ENCODE data around the gene SLC25A30. TPM values are rescaled to one million over a fixed set of nuclear protein-coding genes. Genes with fewer than 3 reads are reported as not detected.

SLC25A30 gene, protein sequence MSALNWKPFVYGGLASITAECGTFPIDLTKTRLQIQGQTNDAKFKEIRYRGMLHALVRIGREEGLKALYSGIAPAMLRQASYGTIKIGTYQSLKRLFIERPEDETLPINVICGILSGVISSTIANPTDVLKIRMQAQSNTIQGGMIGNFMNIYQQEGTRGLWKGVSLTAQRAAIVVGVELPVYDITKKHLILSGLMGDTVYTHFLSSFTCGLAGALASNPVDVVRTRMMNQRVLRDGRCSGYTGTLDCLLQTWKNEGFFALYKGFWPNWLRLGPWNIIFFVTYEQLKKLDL
- total RNA-seq (2011; cell fraction: chromatin; rRNA removed; ENCODE audit: low replicate concordance), result 3.4 and 5.5 TPM in 2 replicates
- total RNA-seq (2011; cell fraction: nucleolus; rRNA removed), result 2.0 and 3.3 TPM in 2 replicates
- 4.3 and 5.3 TPM in 2 replicates for total RNA-seq (2011; cell fraction: nucleoplasm; rRNA removed)
- total RNA-seq (2014; rRNA removed) (2.0 and 3.6 TPM in 2 replicates), total RNA-seq (2014; rRNA removed; fragmentation: Illumina TruSeq; extraction: Trizol) (6.0 and 7.1 TPM in 2 replicates), total RNA-seq (2015; rRNA removed; fragmentation: Illumina TruSeq; extraction: Trizol) (5.2 and 5.6 TPM in 2 replicates), total RNA-seq (2021) (6.9 and 9.6 TPM in 2 replicates), polyA plus RNA-seq (2011; rRNA removed) (5.3 and 8.8 TPM in 2 replicates), polyA plus RNA-seq (2014; fragmentation: Illumina TruSeq; extraction: Trizol) (9.3 and 11.1 TPM in 2 replicates), polyA plus RNA-seq (2014; fragmentation: Nextera tagmentation; extraction: Ambion mirVana) (1 to 10 TPM; 1.1 to 1.6 TPM), polyA plus RNA-seq (2014; rRNA removed) (5.8 and 8.9 TPM in 2 replicates), polyA minus RNA-seq (2011; rRNA and poly(A)+ RNA removed) (10.0 and 13.9 TPM in 2 replicates), Bru-seq, nascent RNA (percentile 64 among the genes with signal in this experiment), BruChase-seq, experiment 1, labeled RNA remaining after a 2-hour chase (percentile 60 among the genes with signal in this experiment), BruChase-seq, experiment 2, labeled RNA remaining after a 6-hour chase (percentile 64 among the genes with signal in this experiment)
- 2.4 and 7.4 TPM in 2 replicates for polyA plus RNA-seq (2011; cell fraction: cytosol; rRNA removed)
- 2.3 and 5.0 TPM in 2 replicates for polyA plus RNA-seq (2011; cell fraction: nucleus; rRNA removed)
- 4.1 and 5.2 TPM in 2 replicates for polyA plus RNA-seq (2012)
- 4.1 and 7.8 TPM in 2 replicates for polyA minus RNA-seq (2011; cell fraction: cytosol; rRNA and poly(A)+ RNA removed)
- polyA minus RNA-seq (2011; cell fraction: nucleus; rRNA and poly(A)+ RNA removed), result 0.94 and 4.9 TPM in 2 replicates
- long read RNA-seq, experiment 1, partial matches to known transcripts, result 2 of 7 reads
- long read RNA-seq, experiment 1, other reads (novel, unspliced or antisense), result 1 of 7 reads
- long read RNA-seq, experiment 2, partial matches to known transcripts, result 0 of 2 reads
- long read RNA-seq, experiment 2, other reads (novel, unspliced or antisense), result 2 of 2 reads
- long read RNA-seq, experiment 3, partial matches to known transcripts, result 0 of 2 reads
- long read RNA-seq, experiment 3, other reads (novel, unspliced or antisense), result 2 of 2 reads

GRCh38 chr13:45417790-45418534 is at the start of gene SLC25A30:
TSS of gene SLC25A30 (minus strand) at chr13:45418373. CDS start at chr13:45411425, 6,948 bp downstream.
- peak within 1 kb of the TSS; percentile 62 for H3K27ac ChIP-seq (ENCODE audit: extremely low read depth, low read depth, low read length)
- no peaks in the 10 kb centered on the region for H3K36me3 ChIP-seq (ENCODE audit: control insufficient read depth, insufficient read depth, low read length)
- peaks cover 17 to 18% of the 10 kb centered on the region in 2 experiments; a peak in 4 of 5 replicates for H3K4me1 ChIP-seq (replicated peaks in 1 of 2; ENCODE audit: control insufficient read depth in 2 of 2, insufficient read depth in 2 of 2, low read length in 2 of 2)
- no peaks in the 10 kb centered on the region for H3K9me1 ChIP-seq (ENCODE audit: control insufficient read depth, insufficient read depth, low read length)
- ATAC-seq (peak; percentile 96), DNase-seq (ENCODE audit: extremely low read depth in 1 of 4, low spot score in 3 of 4) (peak; percentile 78 to 91 (median 82)), FAIRE-seq (no peak)
- under 1% methylated on average over 38 of the region's 64 CpGs for WGBS (ENCODE audit: insufficient coverage, low coverage, missing lambda C conversion rate)
- intact Hi-C loops (cut with micrococcal nuclease) (loop anchor here (2.0 kb wide), 1 partner anchor 47 kb away; the partner anchor contains the start of gene COG3), in situ Hi-C loops (cut with MboI) (no loop called here)
- no peaks in the 10 kb centered on the region for H3K9me3 ChIP-seq (replicated peaks; ENCODE audit: control insufficient read depth, insufficient read depth, low read depth, low read length)
- no peaks in the 10 kb centered on the region for H4K20me1 ChIP-seq (replicated peaks; ENCODE audit: control insufficient read depth, insufficient read depth, low read length)
- CTCF ChIA-PET (ENCODE audit: low intra/inter-chr PET ratio), result no interaction called here
- peak within 1 kb of the TSS; percentile 66 for H3K4me3 ChIP-seq
- BruUV-seq (replicated peaks), result TSS peak; percentile 68
- peak within 1 kb of the TSS; percentile 91 for H2AFZ ChIP-seq (ENCODE audit: low read depth, low read length)
- POLR2A ChIA-PET, result interaction anchor here (0.5 to 1.8 kb wide), 4 partner anchors 15 to 108 kb away, joined by 3 to 4 read pairs (median 4); partner anchors contain the start of gene COG3
- H3K4me2 ChIP-seq (ENCODE audit: insufficient read depth, low read length), result peak within 1 kb of the TSS; percentile 90
- peak within 1 kb of the TSS; percentile 58 to 96 for H3K9ac ChIP-seq (ENCODE audit: insufficient read depth in 1 of 2, low read depth in 2 of 2, low read length in 2 of 2)
- H3K27me3 ChIP-seq (ENCODE audit: control insufficient read depth in 2 of 2, insufficient read depth in 2 of 2, low read length in 2 of 2), result no peaks in the 10 kb centered on the region
- peaks cover 12% of the 10 kb centered on the region; the same call in 2 of the 3 replicates for H3K79me2 ChIP-seq (ENCODE audit: control insufficient read depth, insufficient read depth, low read length)
- TF ChIP-seq MAZ (CRISPR knock-in tag; conservative IDR thresholded peaks at IDR 0.05 in 1 of 2, IDR thresholded peaks at IDR 0.05 in 1 of 2), result peak; percentile 31 to 35; a peak in 2 of 4 replicates
- peak; percentile 73 for TF ChIP-seq ZFX (CRISPR knock-in tag; IDR thresholded peaks at IDR 0.05)
- TF ChIP-seq, protein P1, sequence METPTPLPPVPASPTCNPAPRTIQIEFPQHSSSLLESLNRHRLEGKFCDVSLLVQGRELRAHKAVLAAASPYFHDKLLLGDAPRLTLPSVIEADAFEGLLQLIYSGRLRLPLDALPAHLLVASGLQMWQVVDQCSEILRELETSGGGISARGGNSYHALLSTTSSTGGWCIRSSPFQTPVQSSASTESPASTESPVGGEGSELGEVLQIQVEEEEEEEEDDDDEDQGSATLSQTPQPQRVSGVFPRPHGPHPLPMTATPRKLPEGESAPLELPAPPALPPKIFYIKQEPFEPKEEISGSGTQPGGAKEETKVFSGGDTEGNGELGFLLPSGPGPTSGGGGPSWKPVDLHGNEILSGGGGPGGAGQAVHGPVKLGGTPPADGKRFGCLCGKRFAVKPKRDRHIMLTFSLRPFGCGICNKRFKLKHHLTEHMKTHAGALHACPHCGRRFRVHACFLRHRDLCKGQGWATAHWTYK (CRISPR knock-in tag; IDR thresholded peaks at IDR 0.05), result no peak
- TF ChIP-seq, protein P2, sequence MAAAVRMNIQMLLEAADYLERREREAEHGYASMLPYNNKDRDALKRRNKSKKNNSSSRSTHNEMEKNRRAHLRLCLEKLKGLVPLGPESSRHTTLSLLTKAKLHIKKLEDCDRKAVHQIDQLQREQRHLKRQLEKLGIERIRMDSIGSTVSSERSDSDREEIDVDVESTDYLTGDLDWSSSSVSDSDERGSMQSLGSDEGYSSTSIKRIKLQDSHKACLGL (CRISPR knock-in tag; IDR thresholded peaks at IDR 0.05; ENCODE audit: borderline replicate concordance, poor library complexity, severe bottlenecking), result no peak
- TF ChIP-seq RFX1 (IDR thresholded peaks at IDR 0.05), result no peak
- TF ChIP-seq CREM (IDR thresholded peaks at IDR 0.05; ENCODE audit: low read depth), result peak; percentile 39; the same call in 1 of the 2 replicates
- no peak for TF ChIP-seq ZNF561 (CRISPR knock-in tag; conservative IDR thresholded peaks at IDR 0.05)
- TF ChIP-seq PHF8 (IDR thresholded peaks at IDR 0.05; ENCODE audit: borderline replicate concordance, low read length), result peak; percentile 61; the same call in 1 of the 2 replicates
- no peak for TF ChIP-seq MTA3 (IDR thresholded peaks at IDR 0.05; ENCODE audit: borderline replicate concordance)
- no peak for TF ChIP-seq FOXJ3 (CRISPR knock-in tag; IDR thresholded peaks at IDR 0.05)

Data from K562 (cell line).